H1 (cell line): ENCODE measurements around the gene SRGAP2C. TPM values are rescaled to one million over a fixed set of nuclear protein-coding genes. Genes with fewer than 3 reads are reported as not detected.
"Not testable (repeated sequence)": the region's sequence is repeated elsewhere in the genome, so short reads cannot be mapped to it uniquely, and the experiment has no call there.

ENCODE experiments used
- CTCF ChIA-PET: fragments of 300-600 bp; sonication (Branson Sonifier 250); formaldehyde crosslinking; loops from one replicate; lab custom pipeline; 2021; ENCODE audit not compliant: partially characterized antibody; lab: Charles Lee
- POLR2A ChIA-PET: fragments of 300-600 bp; sonication (Branson Sonifier 250); formaldehyde crosslinking; loops from one replicate; lab custom pipeline; 2021; ENCODE audit warnings: inconsistent platforms; ENCODE audit not compliant: partially characterized antibody; lab: Charles Lee
- DNase-seq, 2 experiments: peaks; one replicate each; pipeline versions ENCODE4 v3.0.0 to v3.0.0-alpha.2; 2010 to 2022; ENCODE audit warnings: low spot score in 2 of 2, low read depth in 1 of 2, mixed read lengths in 1 of 2
- FAIRE-seq: peaks from 2 replicates; lab custom pipeline; 2011; peaks lifted over from hg19 to GRCh38; lab: Jason Lieb, UNC
- H2AFZ ChIP-seq: 2 replicates; pipeline ENCODE4 v1.8.1; 2012; ENCODE audit warnings: low read length, inconsistent platforms
- H2AK5ac ChIP-seq: 2 replicates; pipeline ENCODE4 v1.6.1; 2013; ENCODE audit warnings: low read depth, low read length
- H2BK120ac ChIP-seq: replicated peaks from 2 replicates; pipeline ENCODE3; 2013; ENCODE audit warnings: low read depth, low read length, inconsistent platforms
- H2BK12ac ChIP-seq: 2 replicates; pipeline ENCODE4 v1.6.1; 2013; ENCODE audit warnings: low read depth, low read length
- H2BK15ac ChIP-seq: 2 replicates; pipeline ENCODE4 v1.6.1; 2013; ENCODE audit warnings: low read length
- H2BK20ac ChIP-seq: 2 replicates; pipeline ENCODE4 v1.6.1; 2013; ENCODE audit warnings: low read length
- H2BK5ac ChIP-seq: 2 replicates; pipeline ENCODE4 v1.6.1; 2013; ENCODE audit warnings: low read depth, low read length
- H3K14ac ChIP-seq: 2 replicates; pipeline ENCODE4 v1.6.1; 2013; ENCODE audit warnings: inconsistent platforms; ENCODE audit not compliant: insufficient read length
- H3K18ac ChIP-seq: 2 replicates; pipeline ENCODE4 v1.6.1; 2013; ENCODE audit warnings: low read length; ENCODE audit errors: extremely low read depth
- H3K23ac ChIP-seq: 2 replicates; pipeline ENCODE4 v1.6.1; 2013; ENCODE audit warnings: inconsistent platforms; ENCODE audit not compliant: insufficient read length
- H3K23me2 ChIP-seq: 2 replicates; pipeline ENCODE4 v1.6.1; 2013; ENCODE audit warnings: low read depth, low read length
- H3K27ac ChIP-seq: 2 replicates; pipeline ENCODE4 v1.6.1; 2011; ENCODE audit warnings: low read depth, low read length, inconsistent platforms
- H3K27me3 ChIP-seq, 4 experiments: replicated peaks in 1 of 4; 1 replicate in 1 of 4; 2 replicates in 3 of 4; pipeline versions ENCODE4 v1.6.1 to v1.8.1; 2011 to 2013; ENCODE audit warnings: low read length in 3 of 4, mild to moderate bottlenecking in 3 of 4, inconsistent platforms in 2 of 4, mixed read lengths in 2 of 4, moderate library complexity in 1 of 4; ENCODE audit not compliant: control insufficient read depth in 3 of 4, insufficient read depth in 3 of 4; ENCODE audit errors: extremely low read depth in 1 of 4
- H3K36me3 ChIP-seq, 4 experiments: 2 replicates each; pipeline versions ENCODE4 v1.6.1 to v1.8.1; 2011 to 2013; ENCODE audit warnings: mild to moderate bottlenecking in 4 of 4, low read length in 3 of 4, moderate library complexity in 2 of 4, control low read depth in 1 of 4, inconsistent platforms in 1 of 4; ENCODE audit not compliant: insufficient read depth in 4 of 4, control insufficient read depth in 2 of 4
- H3K4ac ChIP-seq: replicated peaks from 2 replicates; pipeline ENCODE3; 2013; ENCODE audit warnings: low read length, low read depth, mixed read lengths, inconsistent platforms; ENCODE audit not compliant: insufficient read length
- H3K4me1 ChIP-seq, 4 experiments: replicated peaks in 1 of 4; 1 replicate in 1 of 4; 2 replicates in 3 of 4; pipeline versions ENCODE4 v1.6.1 to v1.8.1; 2011 to 2013; ENCODE audit warnings: low read length in 3 of 4, inconsistent platforms in 2 of 4, mixed read lengths in 1 of 4; ENCODE audit not compliant: insufficient read depth in 4 of 4, control insufficient read depth in 3 of 4
- H3K4me2 ChIP-seq, 2 experiments: 2 replicates each; pipeline versions ENCODE4 v1.6.1 to v1.8.1; 2011 to 2013; ENCODE audit warnings: low read depth in 2 of 2, low read length in 2 of 2, control low read depth in 1 of 2, inconsistent platforms in 1 of 2, mild to moderate bottlenecking in 1 of 2; ENCODE audit not compliant: insufficient read depth in 1 of 2
- H3K4me3 ChIP-seq, 4 experiments: fragments of 200-600, 300-600 bp in 1 of 4; sonication (generic), shearing (Covaris generic), sonication (Bioruptor Twin) in 1 of 4; 2 replicates each; pipeline versions ENCODE4 v1.5.1 to v1.8.1; 2011 to 2016; ENCODE audit warnings: low read length in 4 of 4, low read depth in 3 of 4, control low read depth in 2 of 4, inconsistent platforms in 2 of 4, mild to moderate bottlenecking in 2 of 4, mixed read lengths in 1 of 4, moderate library complexity in 1 of 4; ENCODE audit not compliant: insufficient read depth in 2 of 4; ENCODE audit errors: extremely low read depth in 1 of 4
- H3K56ac ChIP-seq: replicated peaks from 2 replicates; pipeline ENCODE3; 2013; ENCODE audit warnings: low read depth, mild to moderate bottlenecking, mixed read lengths, low read length, inconsistent platforms; ENCODE audit not compliant: insufficient read length
- H3K79me1 ChIP-seq: 2 replicates; pipeline ENCODE4 v1.6.1; 2013; ENCODE audit warnings: low read depth, low read length, control low read depth
- H3K79me2 ChIP-seq, 2 experiments: 2 replicates each; pipeline versions ENCODE4 v1.6.1 to v1.8.1; 2012 to 2013; ENCODE audit warnings: low read length in 2 of 2, mild to moderate bottlenecking in 2 of 2, inconsistent platforms in 1 of 2; ENCODE audit not compliant: insufficient read depth in 2 of 2, control insufficient read depth in 1 of 2
- H3K9ac ChIP-seq, 4 experiments: replicated peaks in 1 of 4; 1 replicate in 1 of 4; 2 replicates in 3 of 4; pipeline versions ENCODE4 v1.6.1 to v1.8.1; 2011 to 2013; ENCODE audit warnings: low read depth in 3 of 4, low read length in 3 of 4, control low read depth in 2 of 4, mild to moderate bottlenecking in 2 of 4, moderate library complexity in 2 of 4, inconsistent platforms in 1 of 4; ENCODE audit errors: extremely low read depth in 1 of 4
- H3K9me3 ChIP-seq, 2 experiments: 2 replicates each; pipeline versions ENCODE4 v1.6.1 to v1.8.1; 2012 to 2013; ENCODE audit warnings: mild to moderate bottlenecking in 2 of 2, moderate library complexity in 2 of 2, control low read depth in 1 of 2, inconsistent platforms in 1 of 2, low read depth in 1 of 2, low read length in 1 of 2, mixed read lengths in 1 of 2; ENCODE audit not compliant: insufficient read depth in 2 of 2
- H4K20me1 ChIP-seq, 2 experiments: replicated peaks in 1 of 2; 2 replicates each; pipeline versions ENCODE3 to v1.8.1; 2011 to 2013; ENCODE audit warnings: inconsistent platforms in 2 of 2, low read length in 2 of 2, mild to moderate bottlenecking in 1 of 2; ENCODE audit not compliant: insufficient read depth in 2 of 2, control insufficient read depth in 1 of 2
- H4K5ac ChIP-seq: 2 replicates; pipeline ENCODE4 v1.6.1; 2013; ENCODE audit warnings: low read length, low read depth, mixed read lengths, inconsistent platforms; ENCODE audit not compliant: insufficient read length
- H4K8ac ChIP-seq: 2 replicates; pipeline ENCODE4 v1.8.0; 2013; ENCODE audit warnings: mild to moderate bottlenecking, moderate library complexity, low read length, inconsistent platforms; ENCODE audit not compliant: insufficient read depth; ENCODE audit errors: extremely low read depth
- H4K91ac ChIP-seq: replicated peaks from 2 replicates; pipeline ENCODE3; 2013; ENCODE audit warnings: low read length, mixed read lengths, inconsistent platforms; ENCODE audit not compliant: insufficient read length
- WGBS, 2 experiments: shearing (Covaris generic) in 1 of 2; methylation state at CpG; one replicate each; pipeline versions ENCODE4 v1.1.6 to v1.1.7; 2013 to 2015; ENCODE audit warnings: low lambda C conversion rate in 2 of 2, mixed read lengths in 2 of 2, inconsistent platforms in 1 of 2, low coverage in 1 of 2, missing lambda C conversion rate in 1 of 2; ENCODE audit not compliant: insufficient replicate concordance in 2 of 2, insufficient coverage in 1 of 2, insufficient read length in 1 of 2; ENCODE audit errors: extremely low coverage in 1 of 2, missing lambda C conversion rate in 1 of 2; 5-methylcytosine and 5-hydroxymethylcytosine counted together
- polyA plus RNA-seq, 7 experiments: library from polyadenylated mRNA; depleted of rRNA in 3 of 7; stranded (reverse) in 5 of 7; unstranded in 2 of 7; fragments of >200 nt in 5 of 7; fragments of 200-250 nt in 2 of 7; gene quantifications; 1 replicate in 5 of 7; 2 replicates in 1 of 7; 4 replicates in 1 of 7; pipeline versions ENCODE4 v1.2.1 to v1.2.3, GENCODE V29; 2011 to 2013; ENCODE audit warnings: missing spikeins in 2 of 7, mixed read lengths in 2 of 7
- total RNA-seq: library from RNA; stranded (reverse); fragmentation: NEBNext Ultra II Directional; extraction: Animal tissue kit (Norgen Biotek cat#: 25700); gene quantifications from 2 replicates; pipeline ENCODE4 v1.2.1, GENCODE V29; 2021

SRGAP2C gene
- total and polyA plus RNA-seq, 2 of the 8 experiments (the other 6 are each of a cell fraction or from before 2014, with no cell fraction given), result 2.5 to 25.2 TPM

GRCh38 chr1:121385162-121385561 is 200.4 kb downstream of the SRGAP2C start:
- H3K14ac ChIP-seq, CTCF ChIA-PET, H2BK12ac ChIP-seq, H3K4me2 ChIP-seq, H3K23ac ChIP-seq, H2BK120ac ChIP-seq, H4K91ac ChIP-seq, DNase-seq, H3K36me3 ChIP-seq, H4K5ac ChIP-seq, H3K79me1 ChIP-seq, H2AFZ ChIP-seq, H3K9ac ChIP-seq, H3K4ac ChIP-seq, H2BK15ac ChIP-seq, H3K4me3 ChIP-seq, H4K20me1 ChIP-seq, FAIRE-seq, H3K4me1 ChIP-seq, H3K9me3 ChIP-seq, H3K18ac ChIP-seq, H2BK5ac ChIP-seq, H4K8ac ChIP-seq, H3K79me2 ChIP-seq, H3K23me2 ChIP-seq, H2BK20ac ChIP-seq, H3K27me3 ChIP-seq, POLR2A ChIA-PET, H3K27ac ChIP-seq, H2AK5ac ChIP-seq, H3K56ac ChIP-seq: not testable (repeated sequence)
- no CpG with 5 or more reads among the region's 3 CpGs for WGBS, 2 experiments

DNA sequence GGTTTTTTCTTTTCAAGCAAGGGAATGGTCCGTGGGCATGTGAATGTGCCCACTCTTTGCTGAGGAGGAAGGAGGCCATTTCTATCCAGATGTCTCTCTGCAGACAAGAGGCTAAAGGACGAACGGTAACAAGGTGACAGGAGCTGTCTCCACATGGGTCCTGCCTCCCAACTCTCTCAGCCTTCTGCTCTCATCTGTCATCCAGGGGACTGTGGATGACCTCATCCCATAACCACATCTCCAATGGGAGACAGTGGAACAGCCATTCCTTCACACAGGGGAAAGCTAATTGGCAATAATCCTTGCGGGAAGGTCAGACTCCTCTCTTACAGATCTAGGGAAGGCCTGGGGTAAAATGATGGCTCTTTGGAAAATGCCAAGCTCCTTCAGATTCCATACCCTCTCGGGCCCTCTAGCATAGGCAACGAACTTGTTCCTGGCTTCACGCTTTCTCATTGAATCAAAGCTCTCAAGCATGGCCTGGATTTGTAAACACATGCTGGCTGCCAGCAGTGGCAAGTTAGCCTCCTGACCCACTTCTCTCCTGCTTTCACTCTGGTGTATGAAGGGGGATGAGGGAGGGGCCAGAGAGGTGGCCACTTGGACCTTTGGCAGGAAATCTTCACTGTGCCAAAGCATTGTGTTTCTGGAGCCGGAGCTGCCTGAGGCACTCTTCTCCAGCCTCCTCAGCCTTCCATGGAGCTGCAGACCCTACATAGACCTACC is 201.0 kb downstream of the SRGAP2C start:
- H4K20me1 ChIP-seq, H3K4ac ChIP-seq, H2BK120ac ChIP-seq, H3K18ac ChIP-seq, H3K4me1 ChIP-seq, H4K5ac ChIP-seq, H3K79me1 ChIP-seq, H2AFZ ChIP-seq, H3K27me3 ChIP-seq, H3K27ac ChIP-seq, H4K8ac ChIP-seq, H3K9ac ChIP-seq, H3K4me2 ChIP-seq, H3K79me2 ChIP-seq, H2BK20ac ChIP-seq, H2BK15ac ChIP-seq, H3K23ac ChIP-seq, H2BK12ac ChIP-seq, POLR2A ChIA-PET, H2BK5ac ChIP-seq, CTCF ChIA-PET, H3K36me3 ChIP-seq, FAIRE-seq, H3K14ac ChIP-seq, H4K91ac ChIP-seq, H3K23me2 ChIP-seq, H2AK5ac ChIP-seq, H3K4me3 ChIP-seq, H3K56ac ChIP-seq, H3K9me3 ChIP-seq, DNase-seq: not testable (repeated sequence)
- WGBS, 2 experiments, result 100% methylated on average over 2 of the region's 8 CpGs; no CpG with 5 or more reads in 1 of the 2 experiments
